HepG2 (cell line): ENCODE measurements around the gene HOXB2.

ENCODE experiments used
- ESRRA ChIP-seq: sonication (generic); formaldehyde crosslinking; IDR thresholded peaks from 2 replicates; pipeline ENCODE4 v1.5.1; 2020; ENCODE audit warnings: mild to moderate bottlenecking, low read depth, missing genetic modification reagents
- FOXA1 ChIP-seq, 2 experiments: fragments of 450-650 bp in 1 of 2; sonication (generic) in 1 of 2; formaldehyde crosslinking in 1 of 2; IDR thresholded peaks; 2 replicates each; pipeline versions ENCODE4 v1.4.0 to v1.6.1; 2016 to 2020; ENCODE audit warnings: missing genetic modification reagents in 1 of 2
- LBX2 ChIP-seq: sonication (generic); formaldehyde crosslinking; IDR thresholded peaks from 2 replicates; pipeline ENCODE4 v1.5.0; 2020; ENCODE audit warnings: missing genetic modification reagents, mild to moderate bottlenecking, borderline replicate concordance
- MXI1 ChIP-seq: IDR thresholded peaks from 3 replicates; pipeline ENCODE4 v1.6.1; 2012; ENCODE audit warnings: low read depth, low read length, inconsistent platforms, borderline replicate concordance
- RFXAP ChIP-seq: sonication (generic); formaldehyde crosslinking; IDR thresholded peaks from 2 replicates; pipeline ENCODE4 v1.4.0; 2020; ENCODE audit warnings: missing genetic modification reagents, borderline replicate concordance
- TAF1 ChIP-seq: sonication (generic); formaldehyde crosslinking; IDR thresholded peaks from 2 replicates; pipeline ENCODE4 v1.4.0; 2020; ENCODE audit warnings: missing genetic modification reagents
- YY1 ChIP-seq: IDR thresholded peaks from 2 replicates; pipeline ENCODE4 v1.6.1; 2011; ENCODE audit warnings: low read length, low read depth, moderate library complexity, mild to moderate bottlenecking; ENCODE audit not compliant: insufficient read depth, insufficient replicate concordance
- ZBTB34 ChIP-seq: sonication (generic); formaldehyde crosslinking; IDR thresholded peaks from 2 replicates; pipeline ENCODE4 v1.8.0; 2022; ENCODE audit warnings: mild to moderate bottlenecking, missing genetic modification reagents
- ZNF24 ChIP-seq: fragments of 450-650 bp; IDR thresholded peaks from 2 replicates; pipeline ENCODE4 v1.6.1; 2017; ENCODE audit warnings: antibody characterized with exemption, mild to moderate bottlenecking
- ZNF335 ChIP-seq: sonication (generic); formaldehyde crosslinking; IDR thresholded peaks from 2 replicates; pipeline ENCODE4 v1.4.0; 2020; ENCODE audit warnings: missing genetic modification reagents
- ZNF772 ChIP-seq: sonication (generic); formaldehyde crosslinking; IDR thresholded peaks from 2 replicates; pipeline ENCODE4 v1.5.0; 2020; ENCODE audit warnings: mild to moderate bottlenecking, missing genetic modification reagents
- ZZZ3 ChIP-seq: sonication (generic); formaldehyde crosslinking; IDR thresholded peaks from 2 replicates; pipeline ENCODE4 v1.4.0; 2020; ENCODE audit warnings: missing genetic modification reagents, mild to moderate bottlenecking, borderline replicate concordance

GRCh38 chr17:48553826-48554225 is 8.9 kb upstream of the HOXB2 start:
- no peak for TF ChIP-seq LBX2
- TF ChIP-seq ESRRA (CRISPR knock-in tag) = no peak
- TF ChIP-seq FOXA1 (IDR thresholded peaks at IDR 0.05) = no peak
- TF ChIP-seq FOXA1 (CRISPR knock-in tag; IDR thresholded peaks at IDR 0.05) = no peak
- no peak for TF ChIP-seq ZBTB34 (CRISPR knock-in tag)
- no peak for TF ChIP-seq ZZZ3
- TF ChIP-seq ZNF24 = no peak
- no peak for TF ChIP-seq RFXAP
- no peak for TF ChIP-seq YY1
- TF ChIP-seq ZNF772 (CRISPR knock-in tag) = no peak
- no peak for TF ChIP-seq TAF1 (CRISPR knock-in tag)
- no peak for TF ChIP-seq MXI1
- TF ChIP-seq ZNF335 (CRISPR knock-in tag) = no peak
